Measurements from ENCODE around the gene CEP295NL.

DNA sequence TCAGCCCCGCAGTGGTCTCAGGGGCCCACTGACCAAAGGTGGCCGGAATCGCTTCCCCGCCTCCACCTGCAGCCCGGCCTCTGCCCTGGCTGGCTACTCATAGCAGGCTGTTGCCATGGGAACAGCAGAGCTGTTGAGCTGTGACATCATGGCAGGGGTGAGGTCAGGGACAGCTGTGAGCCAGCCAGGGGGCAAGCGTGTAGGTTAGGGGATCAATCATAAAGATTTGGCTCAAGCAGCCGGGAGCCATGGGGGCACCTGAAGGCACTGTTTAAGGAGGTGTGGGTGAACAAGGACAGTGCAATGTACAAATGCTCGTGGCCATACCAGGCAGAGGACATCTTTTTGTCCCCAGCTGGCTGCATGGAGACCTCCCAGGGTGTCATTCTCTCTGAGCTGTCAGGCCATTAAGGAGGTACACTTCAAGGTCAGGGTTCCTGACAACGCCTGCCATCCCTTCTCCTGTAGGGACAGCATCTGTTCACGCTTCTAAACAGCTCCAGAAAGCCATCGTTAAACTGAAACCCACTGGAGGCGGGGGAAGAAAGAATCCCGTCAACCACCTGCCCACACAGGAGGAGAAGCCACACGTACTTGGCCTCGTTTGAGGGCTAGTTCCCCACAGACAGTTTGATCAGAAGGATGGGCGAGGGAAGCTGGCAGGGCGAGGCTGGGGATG, at the start of gene CEP295NL:
- TF ChIP-seq, protein P1, sequence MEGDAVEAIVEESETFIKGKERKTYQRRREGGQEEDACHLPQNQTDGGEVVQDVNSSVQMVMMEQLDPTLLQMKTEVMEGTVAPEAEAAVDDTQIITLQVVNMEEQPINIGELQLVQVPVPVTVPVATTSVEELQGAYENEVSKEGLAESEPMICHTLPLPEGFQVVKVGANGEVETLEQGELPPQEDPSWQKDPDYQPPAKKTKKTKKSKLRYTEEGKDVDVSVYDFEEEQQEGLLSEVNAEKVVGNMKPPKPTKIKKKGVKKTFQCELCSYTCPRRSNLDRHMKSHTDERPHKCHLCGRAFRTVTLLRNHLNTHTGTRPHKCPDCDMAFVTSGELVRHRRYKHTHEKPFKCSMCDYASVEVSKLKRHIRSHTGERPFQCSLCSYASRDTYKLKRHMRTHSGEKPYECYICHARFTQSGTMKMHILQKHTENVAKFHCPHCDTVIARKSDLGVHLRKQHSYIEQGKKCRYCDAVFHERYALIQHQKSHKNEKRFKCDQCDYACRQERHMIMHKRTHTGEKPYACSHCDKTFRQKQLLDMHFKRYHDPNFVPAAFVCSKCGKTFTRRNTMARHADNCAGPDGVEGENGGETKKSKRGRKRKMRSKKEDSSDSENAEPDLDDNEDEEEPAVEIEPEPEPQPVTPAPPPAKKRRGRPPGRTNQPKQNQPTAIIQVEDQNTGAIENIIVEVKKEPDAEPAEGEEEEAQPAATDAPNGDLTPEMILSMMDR (IDR thresholded peaks at IDR 0.05): no peak
- no peak for TF ChIP-seq EP300 (IDR thresholded peaks at IDR 0.05)

Measured in esophagus muscularis mucosa (tissue), 3 donors.